Limb (tissue), 2 donors: ENCODE measurements around the gene CLIC4.
"Not testable (repeated sequence)": the region's sequence is repeated elsewhere in the genome, so short reads cannot be mapped to it uniquely, and the experiment has no call there.

Source experiments
- DNase-seq, 2 donors: peaks; one replicate each; pipeline ENCODE4 v3.0.0-alpha.2; 2016; ENCODE audit errors: extremely low spot score in 2 of 2

The CLIC4 gene

DNA sequence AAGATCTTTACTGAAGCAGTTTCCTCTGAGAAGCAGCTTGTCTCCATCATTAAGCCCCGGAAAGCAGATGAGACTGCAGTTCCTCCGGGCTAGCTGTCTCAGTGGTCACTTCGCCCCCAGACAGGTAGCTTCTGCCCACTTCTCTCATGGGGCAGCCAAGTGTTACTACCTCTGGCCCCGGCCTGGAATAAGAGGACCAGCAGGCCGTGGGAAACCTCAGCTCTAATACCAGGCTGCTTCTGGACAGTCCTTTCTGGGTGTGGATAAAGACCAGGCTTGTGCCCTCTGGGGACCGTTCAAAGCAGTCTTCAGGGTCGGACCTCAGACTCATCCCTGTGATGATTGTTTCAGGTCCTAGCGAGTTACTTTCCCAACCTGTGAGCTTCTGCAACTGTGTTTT, 130.0 kb downstream of the CLIC4 start:
- DNase-seq = no peak

GRCh38 chr1:24875991-24876506, 130.8 kb downstream of the CLIC4 start:
- DNase-seq = no peak

- no peak for DNase-seq
These were observed 132.8 kb downstream of the CLIC4 start for GRCh38 chr1:24878045-24878444.

GRCh38 chr1:24878775-24879742, 133.8 kb downstream of the CLIC4 start:
- peak in 1 of 2 donors; percentile 7 for DNase-seq

- DNase-seq = no peak
These were observed 135.8 kb downstream of the CLIC4 start for GRCh38 chr1:24881034-24881433.

- DNase-seq = no peak
These were observed 139.5 kb downstream of the CLIC4 start for GRCh38 chr1:24884751-24885150.

DNA sequence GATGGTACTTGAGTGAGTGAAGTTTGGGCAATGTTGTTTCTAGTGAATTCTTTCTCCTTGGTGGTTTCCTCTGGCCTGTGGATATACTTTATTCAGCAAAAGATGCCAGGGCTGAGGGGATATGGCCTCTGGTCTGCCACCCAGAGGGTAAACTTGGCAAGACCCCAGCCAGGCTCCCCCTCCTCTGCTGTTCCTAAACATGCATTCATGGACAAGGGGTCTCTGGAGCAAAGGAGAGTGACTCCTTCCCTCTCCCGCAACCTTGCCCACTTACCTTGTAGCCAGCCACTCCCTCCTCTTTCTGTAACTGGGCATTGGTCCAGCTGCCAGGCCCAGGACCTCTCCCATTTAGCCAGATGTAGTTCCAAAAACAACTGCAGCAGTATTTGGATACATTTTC, 141.0 kb downstream of the CLIC4 start:
- DNase-seq = no peak

DNA sequence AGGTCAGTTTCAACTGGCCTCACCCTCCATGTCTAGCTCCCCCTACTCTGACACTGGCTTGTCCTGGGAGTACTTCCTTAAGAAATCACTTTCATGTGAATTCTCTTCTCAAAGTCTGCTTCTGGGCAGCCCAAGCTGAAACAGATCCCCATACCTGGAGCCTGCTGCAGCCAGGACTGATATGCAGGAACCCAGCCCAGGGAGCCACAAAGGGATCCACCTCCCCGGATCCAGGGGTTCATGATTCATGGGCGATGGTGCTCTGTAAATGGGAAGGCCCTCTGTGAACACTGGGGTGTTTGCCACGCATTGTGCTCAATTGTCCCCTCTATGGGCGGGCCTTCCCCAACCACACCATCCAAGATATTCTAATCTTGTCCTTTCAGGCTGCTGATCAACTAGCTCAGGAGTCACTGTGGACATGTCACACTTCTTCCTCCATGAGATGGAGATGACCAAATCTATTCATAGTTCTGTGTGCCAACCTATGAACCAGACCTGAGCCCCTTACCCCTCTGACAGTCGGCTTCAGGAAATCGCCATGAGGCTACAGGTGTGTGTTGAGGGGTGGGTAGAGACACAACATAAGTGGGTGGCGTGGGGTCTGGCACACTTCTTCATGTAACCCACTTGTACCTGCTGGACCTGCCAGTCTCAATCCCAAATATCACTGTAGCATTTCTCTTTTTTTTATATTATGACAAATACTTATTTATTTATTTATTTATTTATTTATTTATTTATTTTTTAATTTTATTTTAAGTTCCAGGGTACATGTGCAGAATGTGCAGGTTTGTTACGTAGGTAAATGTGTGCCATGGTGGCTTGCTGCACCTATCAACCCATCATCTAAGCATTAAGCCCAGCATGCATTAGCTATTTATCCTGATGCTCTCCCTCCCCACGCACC, 143.1 kb downstream of the CLIC4 start:
- no peak for DNase-seq

GRCh38 chr1:24888971-24889676, 143.9 kb downstream of the CLIC4 start:
- DNase-seq = no peak

DNA sequence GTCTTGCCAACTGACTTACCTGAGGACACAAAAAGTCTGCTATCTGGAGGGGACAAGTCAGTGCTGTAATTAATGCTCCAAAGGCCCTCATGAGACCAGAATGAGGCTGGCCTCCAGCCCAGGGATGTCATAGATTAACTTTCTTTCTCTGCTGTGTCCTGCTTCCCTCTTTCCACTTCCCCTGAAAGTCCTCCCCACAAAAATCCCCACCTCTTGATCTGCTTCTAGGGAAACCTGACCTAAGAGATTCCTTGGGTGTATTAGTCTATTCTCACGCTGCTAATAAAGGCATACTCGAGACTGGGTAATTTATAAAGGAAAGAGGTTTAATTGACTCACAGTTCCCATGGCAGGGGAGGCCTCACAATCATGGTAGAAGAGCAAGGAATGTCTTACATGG, 145.6 kb downstream of the CLIC4 start:
- DNase-seq = no peak

GRCh38 chr1:24891367-24891766, 146.1 kb downstream of the CLIC4 start:
- DNase-seq = not testable (repeated sequence)

- DNase-seq = no peak
These were observed 147.2 kb downstream of the CLIC4 start for GRCh38 chr1:24892188-24893153.

- no peak for DNase-seq
These were observed 148.2 kb downstream of the CLIC4 start for GRCh38 chr1:24893431-24893830.
